ENCODE results near the gene PTCD3. TPM values are rescaled to one million over a fixed set of nuclear protein-coding genes. Genes with fewer than 3 reads are reported as not detected.

PTCD3 gene
- 55.5 and 59.2 TPM in 2 replicates for total RNA-seq (2014; rRNA removed; shearing (Covaris generic); ENCODE audit: low replicate concordance)

DNA sequence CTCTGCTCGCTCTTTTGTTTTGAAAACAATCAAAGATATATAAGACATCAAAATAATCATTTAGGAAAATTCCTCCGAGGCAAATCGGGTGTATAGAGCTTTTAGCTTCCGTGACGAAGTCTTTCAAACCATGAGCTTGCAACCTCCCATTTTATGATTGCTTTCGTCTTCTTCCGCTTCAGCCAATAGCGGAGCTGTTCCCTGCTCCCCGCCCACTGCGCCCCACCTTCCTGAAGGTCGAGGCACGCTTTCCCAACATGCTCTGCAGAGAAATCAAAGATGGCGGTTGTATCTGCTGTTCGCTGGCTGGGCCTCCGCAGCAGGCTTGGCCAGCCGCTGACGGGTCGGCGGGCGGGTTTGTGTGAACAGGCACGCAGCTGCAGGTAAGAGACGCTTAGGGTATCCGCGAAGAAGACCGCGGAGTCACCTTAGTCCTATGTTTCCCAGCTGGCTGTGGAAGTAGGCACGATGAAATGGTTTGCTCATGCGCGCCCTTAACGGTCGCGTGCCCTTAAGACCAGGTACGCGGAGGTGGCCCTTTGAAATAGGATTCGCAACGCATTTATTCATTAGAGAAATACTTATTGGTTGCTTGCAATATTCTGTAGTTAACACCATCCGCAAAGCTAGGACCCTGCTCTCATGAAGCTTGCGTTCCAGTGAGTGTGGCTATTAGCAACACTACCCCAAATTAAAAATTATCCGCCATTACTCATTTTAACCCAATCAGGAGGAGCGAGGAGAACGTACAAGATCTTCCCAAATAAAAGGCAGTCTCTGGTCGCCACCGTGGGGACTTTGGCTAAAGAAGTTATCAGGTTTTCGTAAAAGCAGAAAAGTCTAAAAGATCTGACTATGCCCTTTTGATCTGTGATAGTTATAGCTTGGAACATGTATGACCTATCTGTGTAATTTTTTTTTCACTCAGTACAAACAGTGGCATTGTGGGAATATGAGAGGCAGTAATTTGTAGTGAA, at the start of gene PTCD3:
Gene PTCD3, plus strand, starts transcription at position 267 of the 977 bp plus-strand sequence. Its CDS starts 13 bp downstream, at position 280.
- in situ Hi-C loops (cut with HindIII; ENCODE audit: low pct_unique_long_range_greater_than_20kb, low sequenced_read_pairs), result no loop called here
- peak; percentile 95 for DNase-seq (ENCODE audit: low read depth)

GRCh38 chr2:86056590-86057331, 49.3 kb upstream of the PTCD3 start:
- DNase-seq (ENCODE audit: low read depth), result no peak
- in situ Hi-C loops (cut with HindIII; ENCODE audit: low pct_unique_long_range_greater_than_20kb, low sequenced_read_pairs), result no loop called here

DNA sequence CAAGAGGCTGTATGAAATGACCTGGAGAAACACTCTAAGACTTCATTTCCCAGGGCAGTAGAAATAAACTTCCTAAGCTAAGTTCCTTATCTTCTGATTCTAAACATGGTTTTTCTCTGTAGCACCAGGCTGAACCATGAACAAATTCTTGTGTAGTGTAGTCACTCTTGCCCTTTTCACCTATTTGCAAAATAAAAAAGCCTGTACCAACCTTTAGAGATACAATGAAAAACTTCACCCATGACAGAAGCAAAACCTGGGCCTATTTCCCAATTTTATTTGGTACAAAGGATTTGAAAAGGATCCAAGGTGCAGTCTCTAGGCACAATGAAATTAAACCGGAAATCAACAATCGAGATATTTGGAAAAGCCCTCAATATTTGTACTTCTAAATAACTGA, 44.0 kb upstream of the PTCD3 start:
- in situ Hi-C loops (cut with HindIII; ENCODE audit: low pct_unique_long_range_greater_than_20kb, low sequenced_read_pairs), result no loop called here
- peak; percentile 34 for DNase-seq (ENCODE audit: low read depth)

DNA sequence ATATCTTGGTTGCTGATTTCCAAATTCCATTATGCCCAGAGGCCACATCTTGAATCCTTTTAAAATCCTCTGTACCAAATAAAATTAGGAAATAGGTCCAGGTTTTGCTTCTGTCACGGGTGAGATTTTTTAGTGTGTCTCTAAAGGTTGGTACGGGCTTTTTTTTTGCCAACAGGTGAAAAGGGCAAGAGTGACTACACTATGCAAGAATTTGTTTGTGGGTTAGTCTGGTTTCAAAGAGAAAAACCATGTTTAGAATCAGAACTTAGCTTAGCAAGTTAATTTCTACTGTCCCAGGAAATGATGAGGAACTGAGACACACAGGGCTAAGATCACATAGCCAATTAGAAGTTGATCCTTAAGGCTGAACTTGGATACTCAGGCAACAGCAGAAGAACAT, 42.0 kb upstream of the PTCD3 start:
- in situ Hi-C loops (cut with HindIII; ENCODE audit: low pct_unique_long_range_greater_than_20kb, low sequenced_read_pairs), result no loop called here
- no peak for DNase-seq (ENCODE audit: low read depth)

DNA sequence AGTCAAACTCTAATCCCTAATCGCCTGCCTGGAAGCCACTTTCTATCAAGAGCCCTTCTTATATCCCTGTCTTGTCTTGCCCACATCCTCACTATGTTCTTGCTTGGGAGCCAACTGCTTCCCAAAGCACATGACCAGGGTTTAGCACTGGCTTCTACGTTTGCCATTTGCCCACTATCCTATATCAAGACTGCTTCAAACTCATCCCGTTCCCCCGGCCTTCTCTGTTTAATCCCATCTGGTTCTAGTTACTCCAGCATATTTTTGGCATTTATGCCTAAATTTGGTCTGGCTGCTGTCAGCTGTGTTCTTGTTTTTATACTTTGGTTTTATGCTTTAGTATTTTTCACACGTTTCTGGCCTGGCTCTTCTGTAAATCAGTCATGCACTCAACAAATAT, 40.5 kb upstream of the PTCD3 start:
- no peak for DNase-seq (ENCODE audit: low read depth)
- in situ Hi-C loops (cut with HindIII; ENCODE audit: low pct_unique_long_range_greater_than_20kb, low sequenced_read_pairs), result no loop called here

GRCh38 chr2:86066007-86066578, 39.9 kb upstream of the PTCD3 start:
- DNase-seq (ENCODE audit: low read depth), result no peak
- in situ Hi-C loops (cut with HindIII; ENCODE audit: low pct_unique_long_range_greater_than_20kb, low sequenced_read_pairs), result no loop called here

GRCh38 chr2:86066915-86067314, 39.1 kb upstream of the PTCD3 start:
- DNase-seq (ENCODE audit: low read depth), result no peak
- in situ Hi-C loops (cut with HindIII; ENCODE audit: low pct_unique_long_range_greater_than_20kb, low sequenced_read_pairs), result no loop called here

DNA sequence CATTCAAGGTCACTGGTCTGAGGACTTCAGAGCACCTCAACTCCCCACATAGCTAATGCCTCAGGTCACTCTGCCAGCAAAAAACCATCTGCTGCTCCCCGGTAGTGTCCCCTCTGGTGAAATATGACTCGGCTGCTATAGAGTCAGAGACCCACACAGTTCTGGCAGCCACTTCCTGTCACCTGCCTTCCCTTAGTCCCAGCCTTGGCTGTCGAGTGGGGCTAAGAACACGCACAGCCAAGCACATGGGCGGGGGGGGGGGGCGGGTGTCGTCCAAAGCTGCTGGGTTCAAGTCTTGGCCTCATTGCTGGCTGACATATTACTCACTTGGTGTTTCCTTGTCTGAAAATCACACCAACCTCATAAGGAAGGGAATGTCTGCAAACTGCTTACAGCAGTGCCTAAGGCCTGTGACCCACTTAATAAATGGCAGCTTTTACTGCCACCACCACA, 37.9 kb upstream of the PTCD3 start:
- in situ Hi-C loops (cut with HindIII; ENCODE audit: low pct_unique_long_range_greater_than_20kb, low sequenced_read_pairs), result no loop called here
- DNase-seq (ENCODE audit: low read depth), result no peak

- DNase-seq (ENCODE audit: low read depth), result no peak
Measured at GRCh38 chr2:86068648-86069047, 37.4 kb upstream of the PTCD3 start.

GRCh38 chr2:86069091-86069685, 36.8 kb upstream of the PTCD3 start:
- in situ Hi-C loops (cut with HindIII; ENCODE audit: low pct_unique_long_range_greater_than_20kb, low sequenced_read_pairs), result no loop called here

More at GRCh38 chr2:86068648-86069047, 37.4 kb upstream of the PTCD3 start:
- in situ Hi-C loops (cut with HindIII; ENCODE audit: low pct_unique_long_range_greater_than_20kb, low sequenced_read_pairs), result no loop called here

GRCh38 chr2:86069783-86070339, 36.2 kb upstream of the PTCD3 start:
- in situ Hi-C loops (cut with HindIII; ENCODE audit: low pct_unique_long_range_greater_than_20kb, low sequenced_read_pairs), result no loop called here
- no peak for DNase-seq (ENCODE audit: low read depth)

More at GRCh38 chr2:86069091-86069685, 36.8 kb upstream of the PTCD3 start:
- no peak for DNase-seq (ENCODE audit: low read depth)

DNA sequence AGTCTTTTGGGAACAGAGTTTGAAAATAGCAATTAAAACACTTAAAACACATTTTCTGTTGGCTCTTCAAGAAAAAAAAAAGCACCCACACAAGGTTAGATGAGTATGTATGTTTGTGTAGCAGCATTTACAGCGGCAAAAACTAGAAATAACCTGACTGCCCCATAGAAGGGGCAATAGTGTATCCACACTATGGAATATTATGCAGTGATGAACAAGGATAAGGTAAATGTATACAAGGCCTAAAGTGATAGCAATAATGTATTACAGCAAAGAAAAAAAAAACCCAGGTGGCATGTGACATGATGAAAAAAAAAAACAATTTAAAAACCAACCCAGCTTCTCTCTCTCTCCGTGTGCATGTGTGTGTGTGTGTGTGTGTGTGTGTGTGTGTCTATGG, 35.2 kb upstream of the PTCD3 start:
- in situ Hi-C loops (cut with HindIII; ENCODE audit: low pct_unique_long_range_greater_than_20kb, low sequenced_read_pairs), result no loop called here

GRCh38 chr2:86072271-86072858, 33.7 kb upstream of the PTCD3 start:
- in situ Hi-C loops (cut with HindIII; ENCODE audit: low pct_unique_long_range_greater_than_20kb, low sequenced_read_pairs), result no loop called here
- peak; percentile 69 for DNase-seq (ENCODE audit: low read depth)

More for the DNA sequence above, 35.2 kb upstream of the PTCD3 start:
- no peak for DNase-seq (ENCODE audit: low read depth)

- in situ Hi-C loops (cut with HindIII; ENCODE audit: low pct_unique_long_range_greater_than_20kb, low sequenced_read_pairs), result no loop called here
- DNase-seq (ENCODE audit: low read depth), result no peak
Measured at GRCh38 chr2:86073225-86073624, 32.8 kb upstream of the PTCD3 start.

GRCh38 chr2:86074256-86074655, 31.8 kb upstream of the PTCD3 start:
- DNase-seq (ENCODE audit: low read depth), result no peak
- in situ Hi-C loops (cut with HindIII; ENCODE audit: low pct_unique_long_range_greater_than_20kb, low sequenced_read_pairs), result no loop called here

GRCh38 chr2:86074811-86075210, 31.2 kb upstream of the PTCD3 start:
- in situ Hi-C loops (cut with HindIII; ENCODE audit: low pct_unique_long_range_greater_than_20kb, low sequenced_read_pairs), result no loop called here
- DNase-seq (ENCODE audit: low read depth), result no peak

- DNase-seq (ENCODE audit: low read depth), result no peak
- in situ Hi-C loops (cut with HindIII; ENCODE audit: low pct_unique_long_range_greater_than_20kb, low sequenced_read_pairs), result no loop called here
Measured at GRCh38 chr2:86075886-86076285, 30.1 kb upstream of the PTCD3 start.

All from Caki2 (cell line).